ENCODE measurements around the gene VTN. TPM values are rescaled to one million over a fixed set of nuclear protein-coding genes. Genes with fewer than 3 reads are reported as not detected.

VTN gene
- total RNA-seq, 2 experiments from 2014 or later = 0.40 TPM; not detected in 1

DNA sequence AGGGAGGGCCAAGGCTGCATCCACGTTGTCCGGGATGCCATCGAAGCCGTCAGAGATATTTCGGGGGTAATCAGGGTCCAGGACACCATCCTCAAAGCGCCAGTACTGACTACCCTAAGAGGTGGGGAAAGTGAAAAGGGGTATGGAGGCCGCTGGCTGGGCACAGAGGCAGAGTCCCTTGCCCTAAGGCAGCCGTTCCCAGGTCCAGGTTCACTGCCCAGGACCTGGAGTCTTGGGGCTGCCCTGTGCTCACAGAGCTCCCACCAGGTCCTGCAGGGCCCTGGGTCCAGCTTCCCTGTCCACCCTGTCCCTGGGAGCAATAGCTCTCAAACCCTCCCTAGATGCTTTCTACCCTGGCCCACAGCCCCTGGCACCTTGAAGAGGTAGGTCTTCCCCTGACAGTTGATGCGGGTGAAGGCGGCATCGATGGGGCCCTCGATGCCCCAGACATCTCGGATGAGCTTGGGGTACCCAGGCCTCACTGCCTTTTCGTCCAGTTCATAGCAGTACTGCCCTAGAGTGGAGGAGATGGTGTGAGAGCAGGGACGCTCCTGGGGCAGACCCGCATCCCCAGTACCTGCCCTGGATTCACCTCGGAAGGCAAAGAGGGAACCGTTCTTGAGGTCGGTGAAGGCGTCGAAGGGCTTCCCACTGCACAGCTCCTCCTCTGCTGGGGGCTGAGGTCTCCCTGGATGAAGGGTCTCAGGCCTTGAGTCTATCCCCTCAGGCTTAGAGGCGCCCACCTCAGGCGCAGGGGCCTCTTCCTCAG, 1.0 kb downstream of the VTN start:
- intact Hi-C loops (cut with micrococcal nuclease; ENCODE audit: unreplicated experiment) = no loop called here
- H3K4me2 ChIP-seq (ENCODE audit: low read length) = no peak overlapping the region
- no peaks in the 10 kb centered on the region for H3K36me3 ChIP-seq (ENCODE audit: insufficient read depth, low read length)
- no peak overlapping the region for H2AFZ ChIP-seq (ENCODE audit: low read length)
- no peak overlapping the region for H3K27ac ChIP-seq (ENCODE audit: low read depth, low read length, poor library complexity, severe bottlenecking)
- ChIA-PET POLR2A (interaction anchor here (2.7 kb wide), 1 partner anchor 12 kb away, joined by 11 read pairs; the partner anchor contains the start of gene POLDIP2), CTCF (ENCODE audit: unreplicated experiment) (no interaction called here)
- no peak for DNase-seq (ENCODE audit: low spot score)
- H3K4me3 ChIP-seq (ENCODE audit: low read depth, low read length, poor library complexity, severe bottlenecking) = no peak overlapping the region
- no peak for TF ChIP-seq EZH2phosphoT487 (IDR thresholded peaks at IDR 0.05; ENCODE audit: borderline replicate concordance, low read depth, low read length)
- TF ChIP-seq, protein P1, sequence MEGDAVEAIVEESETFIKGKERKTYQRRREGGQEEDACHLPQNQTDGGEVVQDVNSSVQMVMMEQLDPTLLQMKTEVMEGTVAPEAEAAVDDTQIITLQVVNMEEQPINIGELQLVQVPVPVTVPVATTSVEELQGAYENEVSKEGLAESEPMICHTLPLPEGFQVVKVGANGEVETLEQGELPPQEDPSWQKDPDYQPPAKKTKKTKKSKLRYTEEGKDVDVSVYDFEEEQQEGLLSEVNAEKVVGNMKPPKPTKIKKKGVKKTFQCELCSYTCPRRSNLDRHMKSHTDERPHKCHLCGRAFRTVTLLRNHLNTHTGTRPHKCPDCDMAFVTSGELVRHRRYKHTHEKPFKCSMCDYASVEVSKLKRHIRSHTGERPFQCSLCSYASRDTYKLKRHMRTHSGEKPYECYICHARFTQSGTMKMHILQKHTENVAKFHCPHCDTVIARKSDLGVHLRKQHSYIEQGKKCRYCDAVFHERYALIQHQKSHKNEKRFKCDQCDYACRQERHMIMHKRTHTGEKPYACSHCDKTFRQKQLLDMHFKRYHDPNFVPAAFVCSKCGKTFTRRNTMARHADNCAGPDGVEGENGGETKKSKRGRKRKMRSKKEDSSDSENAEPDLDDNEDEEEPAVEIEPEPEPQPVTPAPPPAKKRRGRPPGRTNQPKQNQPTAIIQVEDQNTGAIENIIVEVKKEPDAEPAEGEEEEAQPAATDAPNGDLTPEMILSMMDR (conservative IDR thresholded peaks at IDR 0.05; ENCODE audit: low read length) = no peak
- BruUV-seq (replicated peaks) = no TSS peak
- H3K79me2 ChIP-seq (ENCODE audit: insufficient read depth, low read depth, low read length) = no peaks in the 10 kb centered on the region
- no peaks in the 10 kb centered on the region for H3K9me2 ChIP-seq (ENCODE audit: insufficient read depth, low read length)
- peaks cover 20% of the 10 kb centered on the region for H3K4me1 ChIP-seq (ENCODE audit: insufficient read depth, low read length, poor library complexity, severe bottlenecking)
- H4K20me1 ChIP-seq (ENCODE audit: insufficient read depth, low read length) = no peaks in the 10 kb centered on the region
- H3K9me3 ChIP-seq (ENCODE audit: low read length) = no peaks in the 10 kb centered on the region

DNA sequence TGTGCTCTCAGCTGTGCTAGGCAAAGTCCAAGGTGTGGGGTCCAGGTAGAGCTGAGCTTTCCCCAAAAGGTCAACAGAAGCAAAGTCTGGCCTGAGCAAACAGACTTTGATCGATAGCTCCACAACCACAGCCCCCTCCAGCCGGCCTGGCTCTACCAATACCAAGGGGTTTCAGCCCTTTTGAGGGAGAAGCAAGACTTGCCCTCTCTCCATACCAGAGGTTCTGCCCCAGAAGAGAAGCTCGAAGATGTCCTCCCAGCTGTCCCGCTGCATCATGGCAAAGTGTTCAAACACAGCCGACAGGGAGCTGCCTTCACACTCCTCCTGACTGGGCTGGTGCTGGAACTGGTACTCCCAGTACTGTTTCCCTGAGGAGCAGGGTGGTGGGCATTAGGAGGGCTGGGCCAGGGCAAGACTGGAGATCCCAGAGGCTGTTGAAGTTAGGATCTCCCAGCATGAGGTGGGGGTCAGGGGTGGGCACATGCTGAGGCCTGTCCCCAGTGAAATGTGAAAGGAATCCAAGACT, 1.7 kb downstream of the VTN start:
- Histone ChIP-seq H3K4me3 (ENCODE audit: low read depth, low read length, poor library complexity, severe bottlenecking) (no peak overlapping the region), H3K36me3 (ENCODE audit: insufficient read depth, low read length) (peaks cover 4% of the 10 kb centered on the region; the same call in 1 of the 2 replicates), H2AFZ (ENCODE audit: low read length) (no peak overlapping the region), H4K20me1 (ENCODE audit: insufficient read depth, low read length) (no peaks in the 10 kb centered on the region), H3K9me3 (ENCODE audit: low read length) (no peaks in the 10 kb centered on the region), H3K4me2 (ENCODE audit: low read length) (no peak overlapping the region), H3K79me2 (ENCODE audit: insufficient read depth, low read depth, low read length) (no peaks in the 10 kb centered on the region), H3K27ac (ENCODE audit: low read depth, low read length, poor library complexity, severe bottlenecking) (no peak overlapping the region), H3K9me2 (ENCODE audit: insufficient read depth, low read length) (no peaks in the 10 kb centered on the region), H3K4me1 (ENCODE audit: insufficient read depth, low read length, poor library complexity, severe bottlenecking) (peaks cover 18% of the 10 kb centered on the region)
- no TSS peak for BruUV-seq (replicated peaks)
- intact Hi-C loops (cut with micrococcal nuclease; ENCODE audit: unreplicated experiment) = no loop called here
- POLR2A ChIA-PET = no interaction called here
- no peak for TF ChIP-seq EZH2phosphoT487 (IDR thresholded peaks at IDR 0.05; ENCODE audit: borderline replicate concordance, low read depth, low read length)
- TF ChIP-seq, protein P1 (conservative IDR thresholded peaks at IDR 0.05; ENCODE audit: low read length) = no peak
- CTCF ChIA-PET (ENCODE audit: unreplicated experiment) = no interaction called here
- DNase-seq (ENCODE audit: low spot score) = no peak
